A549 (cell line): Measurements from ENCODE around the gene SLN. TPM values are rescaled to one million over a fixed set of nuclear protein-coding genes. Genes with fewer than 3 reads are reported as not detected.

Experiments used
- ATAC-seq, 2 experiments: fragments of 200-7000 bp in 1 of 2; fragments of >200 bp in 1 of 2; cut with Nextera tagmentation in 1 of 2; cut with Tn5 transposase in 1 of 2; 3 replicates each; pipeline versions ENCODE4 v1.8.0 to v1.9.1; 2018 to 2020; ENCODE audit warnings: mild to moderate bottlenecking in 1 of 2, moderate library complexity in 1 of 2
- CTCF ChIA-PET: fragments of 300-600 bp; sonication (Branson Sonifier 250); formaldehyde crosslinking; extraction: SDS; loops from one replicate; lab custom pipeline; 2021; ENCODE audit warnings: antibody characterized with exemption, inconsistent platforms; lab: Yijun Ruan, JAX
- POLR2A ChIA-PET: fragments of 350-600 bp; formaldehyde crosslinking; extraction: SDS; loops from one replicate; lab custom pipeline; 2021; ENCODE audit warnings: antibody characterized with exemption, inconsistent platforms; lab: Yijun Ruan, JAX
- DNase-seq, 2 experiments: peaks; one replicate each; pipeline versions ENCODE4 v3.0.0 to v3.0.0-alpha.2; 2011 to 2016; ENCODE audit warnings: low read depth in 1 of 2, low spot score in 1 of 2
- FAIRE-seq: peaks from 2 replicates; lab custom pipeline; 2011; peaks lifted over from hg19 to GRCh38; lab: Jason Lieb, UNC
- H3K27ac ChIP-seq, 2 experiments: fragments of >200 bp; sonication (Bioruptor Twin); formaldehyde crosslinking; 3 replicates each; pipeline ENCODE4 v1.5.1; 2016 to 2017
- H3K4me1 ChIP-seq: fragments of >200 bp; sonication (Bioruptor Twin); formaldehyde crosslinking; 3 replicates; pipeline ENCODE4 v1.6.1; 2016
- H3K4me2 ChIP-seq: fragments of >200 bp; sonication (Bioruptor Twin); formaldehyde crosslinking; 3 replicates; pipeline ENCODE4 v1.6.1; 2016
- H3K4me3 ChIP-seq: fragments of >200 bp; sonication (Bioruptor Twin); formaldehyde crosslinking; 3 replicates; pipeline ENCODE4 v1.5.1; 2016
- H3K9me3 ChIP-seq: fragments of >200 bp; sonication (Bioruptor Twin); formaldehyde crosslinking; 3 replicates; pipeline ENCODE4 v1.6.1; 2016
- BCL3 ChIP-seq: fragments of >200 bp; sonication (Bioruptor Twin); formaldehyde crosslinking; IDR thresholded peaks from 3 replicates; pipeline ENCODE4 v1.6.1; 2016
- CHD4 ChIP-seq: fragments of 200-600 bp; sonication (generic); IDR thresholded peaks from 2 replicates; pipeline ENCODE4 v1.6.1; 2016; ENCODE audit warnings: antibody characterized with exemption, mild to moderate bottlenecking, borderline replicate concordance
- ELK1 ChIP-seq: fragments of 150-350 bp; IDR thresholded peaks from 2 replicates; pipeline ENCODE4 v1.6.1; 2014; ENCODE audit warnings: low read depth, mild to moderate bottlenecking, low read length
- EP300 ChIP-seq, 2 experiments: fragments of >200 bp; sonication (Bioruptor Twin); formaldehyde crosslinking; IDR thresholded peaks; 2 replicates in 1 of 2; 3 replicates in 1 of 2; pipeline ENCODE4 v1.6.1; 2016 to 2017
- ESRRA ChIP-seq: fragments of 150-350 bp; IDR thresholded peaks from 2 replicates; pipeline ENCODE4 v1.6.1; 2014; ENCODE audit warnings: mild to moderate bottlenecking, low read length, borderline replicate concordance
- GATA3 ChIP-seq: IDR thresholded peaks from 2 replicates; pipeline ENCODE4 v1.6.1; 2012; ENCODE audit warnings: borderline replicate concordance
- HDAC2 ChIP-seq: fragments of 200-600 bp; sonication (generic); IDR thresholded peaks from 2 replicates; pipeline ENCODE4 v1.6.1; 2016
- HMGXB4 ChIP-seq: fragments of 250-450 bp; sonication (Bioruptor Pico); IDR thresholded peaks from 2 replicates; pipeline ENCODE4 v1.5.0; 2021; ENCODE audit warnings: mild to moderate bottlenecking, moderate library complexity, borderline replicate concordance
- HOXA7 ChIP-seq: fragments of 250-450 bp; sonication (Bioruptor Pico); IDR thresholded peaks from 2 replicates; pipeline ENCODE4 v1.5.0; 2020; ENCODE audit warnings: mild to moderate bottlenecking, moderate library complexity
- JUN ChIP-seq, 2 experiments: fragments of >200 bp; sonication (Bioruptor Twin); formaldehyde crosslinking; IDR thresholded peaks; 2 replicates in 1 of 2; 3 replicates in 1 of 2; pipeline ENCODE4 v1.6.1; 2016 to 2017
- MAFK ChIP-seq: fragments of 450-650 bp; IDR thresholded peaks from 2 replicates; pipeline ENCODE4 v1.6.1; 2014; ENCODE audit not compliant: partially characterized antibody
- MAZ ChIP-seq: fragments of 150-350 bp; IDR thresholded peaks from 2 replicates; pipeline ENCODE4 v1.6.1; 2014; ENCODE audit warnings: antibody characterized with exemption, low read depth, low read length, borderline replicate concordance
- NPAS2 ChIP-seq: fragments of 250-450 bp; sonication (Bioruptor Pico); IDR thresholded peaks from 2 replicates; pipeline ENCODE4 v1.8.0; 2022; ENCODE audit warnings: mild to moderate bottlenecking, moderate library complexity, borderline replicate concordance
- NR3C1 ChIP-seq: fragments of >200 bp; sonication (Bioruptor Twin); formaldehyde crosslinking; IDR thresholded peaks from 3 replicates; pipeline ENCODE4 v1.6.1; 2017
- PBX3 ChIP-seq: IDR thresholded peaks from 2 replicates; pipeline ENCODE4 v1.6.1; 2012
- PHF8 ChIP-seq: fragments of 200-600 bp; sonication (generic); IDR thresholded peaks from 2 replicates; pipeline ENCODE4 v1.6.1; 2016; ENCODE audit warnings: low read depth, mild to moderate bottlenecking, antibody characterized with exemption, moderate library complexity, borderline replicate concordance
- RARB ChIP-seq: fragments of 250-450 bp; sonication (Bioruptor Pico); IDR thresholded peaks from 2 replicates; pipeline ENCODE4 v1.8.0; 2021; ENCODE audit warnings: mild to moderate bottlenecking, moderate library complexity
- RFX5 ChIP-seq: fragments of 450-650 bp; IDR thresholded peaks from 2 replicates; pipeline ENCODE4 v1.7.1; 2014; ENCODE audit warnings: antibody characterized with exemption, mild to moderate bottlenecking, moderate library complexity
- RNF2 ChIP-seq: fragments of 200-600 bp; sonication (generic); IDR thresholded peaks from 2 replicates; pipeline ENCODE4 v1.6.1; 2016; ENCODE audit warnings: low read depth, mild to moderate bottlenecking, antibody characterized with exemption, moderate library complexity, borderline replicate concordance
- TFCP2L1 ChIP-seq: fragments of 250-450 bp; sonication (Bioruptor Pico); IDR thresholded peaks from 2 replicates; pipeline ENCODE4 v1.5.0; 2021; ENCODE audit warnings: mild to moderate bottlenecking
- WGBS: methylation state at CpG from one replicate; pipeline ENCODE4 v1.1.6; 2017; ENCODE audit errors: missing lambda C conversion rate; 5-methylcytosine and 5-hydroxymethylcytosine counted together
- polyA plus RNA-seq, 4 experiments: library from polyadenylated mRNA; depleted of rRNA in 3 of 4; stranded (reverse); fragments of >200 nt; fragmentation: RNase III in 1 of 4; extraction: RNeasy Plus Mini Kit Qiagen cat#74134 plus additional on column Dnase treatment in 1 of 4; gene quantifications; 2 replicates in 3 of 4; 3 replicates in 1 of 4; pipeline ENCODE4 v1.2.3, GENCODE V29; 2011 to 2017
- TF ChIP-seq, protein P1 (sequence below): fragments of 450-650 bp; IDR thresholded peaks from 2 replicates; pipeline ENCODE4 v1.6.1; 2014; ENCODE audit warnings: antibody characterized with exemption

The SLN gene
- polyA plus RNA-seq, 2 of the 4 experiments (the other 2 are of a cell fraction): 1.3 to 2.2 TPM

DNA sequence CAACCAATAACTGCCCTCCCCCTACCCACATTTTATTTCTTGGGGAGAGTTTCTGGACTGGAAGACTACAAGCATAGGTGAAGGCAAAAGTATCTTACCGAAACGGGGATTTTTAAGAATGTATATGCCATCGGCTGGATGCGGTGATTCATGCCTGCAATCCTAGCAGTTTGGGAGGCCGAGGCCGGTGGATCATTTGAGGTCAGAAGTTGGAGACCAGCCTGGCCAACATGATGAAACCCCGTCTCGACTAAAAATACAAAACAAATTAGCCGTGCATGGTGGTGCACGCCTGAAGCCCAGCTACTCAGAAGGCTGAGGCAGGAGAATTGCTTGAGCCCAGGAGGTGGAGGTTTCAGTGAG lies 20.8 kb upstream of the SLN start:
- FAIRE-seq (no peak), ATAC-seq (peak in 1 of 2 experiments; percentile 60; a peak in 3 of 6 replicates), DNase-seq (peak in 1 of 2 experiments; percentile 10)
- TF ChIP-seq NPAS2 (CRISPR knock-in tag): no peak
- TF ChIP-seq MAFK: no peak
- no peak for TF ChIP-seq HMGXB4 (CRISPR knock-in tag)
- no peak for TF ChIP-seq CHD4
- TF ChIP-seq ELK1: no peak
- no peak for TF ChIP-seq EP300 (IDR thresholded peaks at IDR 0.05)
- TF ChIP-seq MAZ: no peak
- TF ChIP-seq TFCP2L1 (CRISPR knock-in tag): no peak
- no peak for TF ChIP-seq RFX5
- TF ChIP-seq BCL3: no peak
- TF ChIP-seq ESRRA: no peak
- no peak for TF ChIP-seq NR3C1
- no peak for TF ChIP-seq HOXA7 (CRISPR knock-in tag)
- no peak for TF ChIP-seq RNF2
- no peak for TF ChIP-seq GATA3
- CTCF ChIA-PET: no interaction called here
- Histone ChIP-seq H3K4me2 (peak overlapping the region; percentile 66), H3K27ac (peak overlapping the region; percentile 18 to 33; a peak in 4 of 6 replicates), H3K4me3 (no peak overlapping the region), H3K9me3 (no peaks in the 10 kb centered on the region), H3K4me1 (peaks cover 18% of the 10 kb centered on the region)
- WGBS: 13% methylated on average over 10 of the region's 10 CpGs
- POLR2A ChIA-PET: no interaction called here

- WGBS: 90% methylated on average over 12 of the region's 12 CpGs
- Histone ChIP-seq H3K9me3 (no peaks in the 10 kb centered on the region), H3K4me2 (peak overlapping the region; percentile 66), H3K4me3 (no peak overlapping the region), H3K4me1 (peaks cover 18% of the 10 kb centered on the region)
- ATAC-seq (peak in 1 of 2 experiments; percentile 39; a peak in 2 of 6 replicates), DNase-seq (no peak)
- ChIA-PET POLR2A (no interaction called here), CTCF (no interaction called here)
- TF ChIP-seq MAFK (no peak), JUN (IDR thresholded peaks at IDR 0.05) (no peak), PBX3 (no peak), RARB (CRISPR knock-in tag) (no peak), HDAC2 (no peak), ESRRA (no peak), PHF8 (no peak)
- TF ChIP-seq, protein P1, sequence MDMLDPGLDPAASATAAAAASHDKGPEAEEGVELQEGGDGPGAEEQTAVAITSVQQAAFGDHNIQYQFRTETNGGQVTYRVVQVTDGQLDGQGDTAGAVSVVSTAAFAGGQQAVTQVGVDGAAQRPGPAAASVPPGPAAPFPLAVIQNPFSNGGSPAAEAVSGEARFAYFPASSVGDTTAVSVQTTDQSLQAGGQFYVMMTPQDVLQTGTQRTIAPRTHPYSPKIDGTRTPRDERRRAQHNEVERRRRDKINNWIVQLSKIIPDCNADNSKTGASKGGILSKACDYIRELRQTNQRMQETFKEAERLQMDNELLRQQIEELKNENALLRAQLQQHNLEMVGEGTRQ: no peak
- TF ChIP-seq, all 56 proteins: peak for 0
- no peak for FAIRE-seq
- peak overlapping the region; percentile 18 to 33; a peak in 4 of 6 replicates for H3K27ac ChIP-seq
Observed at GRCh38 chr11:107731941-107732688, 20.3 kb upstream of the SLN start.
